OCI-LY3 (cell line): ENCODE measurements around the gene LHX1.

Experiments
- H2AFZ ChIP-seq: fragments of 200-600, 300-600 bp; shearing (Covaris generic); 2 replicates; pipeline ENCODE4 v1.6.0; 2014; ENCODE audit warnings: antibody characterized with exemption, low read depth, low read length
- H3K27ac ChIP-seq: fragments of 200-600, 300-600 bp; sonication (generic); 2 replicates; pipeline ENCODE4 v1.5.1; 2014; ENCODE audit warnings: mild to moderate bottlenecking, low read length, moderate library complexity, mixed read lengths
- H3K27me3 ChIP-seq: fragments of 200-600, 300-600 bp; sonication (generic); 2 replicates; pipeline ENCODE4 v1.6.1; 2014; ENCODE audit warnings: low read depth, low read length, mixed read lengths
- H3K36me3 ChIP-seq: fragments of 200-600, 300-600 bp; sonication (generic); replicated peaks from 2 replicates; pipeline ENCODE3; 2014; ENCODE audit warnings: low read depth, low read length, mixed read lengths
- H3K4me1 ChIP-seq: fragments of 300-600, 200-600 bp; sonication (generic); 2 replicates; pipeline ENCODE4 v1.6.1; 2014; ENCODE audit warnings: low read length, mixed read lengths
- H3K4me2 ChIP-seq: fragments of 200-600, 300-600 bp; sonication (generic); 2 replicates; pipeline ENCODE4 v1.6.1; 2014; ENCODE audit warnings: low read length, mixed read lengths
- H3K4me3 ChIP-seq: fragments of 300-600, 200-600 bp; sonication (generic); 2 replicates; pipeline ENCODE4 v1.5.1; 2014; ENCODE audit warnings: antibody characterized with exemption, mild to moderate bottlenecking, low read length, moderate library complexity
- H3K79me2 ChIP-seq: fragments of 300-600, 200-600 bp; shearing (Covaris generic); 2 replicates; pipeline ENCODE4 v1.6.1; 2014; ENCODE audit warnings: mild to moderate bottlenecking, low read length, mixed read lengths
- H3K9ac ChIP-seq: fragments of 300-600, 200-600 bp; shearing (Covaris generic); 2 replicates; pipeline ENCODE4 v1.6.0; 2014; ENCODE audit warnings: mild to moderate bottlenecking, low read length, moderate library complexity
- H3K9me3 ChIP-seq: fragments of 200-600, 300-600 bp; shearing (Covaris generic); 2 replicates; pipeline ENCODE4 v1.6.1; 2014; ENCODE audit warnings: low read length, mixed read lengths; ENCODE audit not compliant: insufficient read depth
- H4K20me1 ChIP-seq: fragments of 200-600, 300-600 bp; sonication (generic); 2 replicates; pipeline ENCODE4 v1.6.1; 2016; ENCODE audit warnings: low read length, mixed read lengths; ENCODE audit not compliant: insufficient read depth
- EZH2phosphoT487 ChIP-seq: fragments of 200-600 bp; shearing (Covaris generic); IDR thresholded peaks from 2 replicates; pipeline ENCODE4 v1.6.1; 2018; ENCODE audit warnings: antibody characterized with exemption, mixed run types, low read depth
- TF ChIP-seq, protein P1 (sequence below): fragments of 200-600, 300-600 bp; sonication (generic); IDR thresholded peaks from 2 replicates; pipeline ENCODE4 v1.5.1; 2014; ENCODE audit warnings: antibody characterized with exemption, low read length, low read depth

The LHX1 gene

DNA sequence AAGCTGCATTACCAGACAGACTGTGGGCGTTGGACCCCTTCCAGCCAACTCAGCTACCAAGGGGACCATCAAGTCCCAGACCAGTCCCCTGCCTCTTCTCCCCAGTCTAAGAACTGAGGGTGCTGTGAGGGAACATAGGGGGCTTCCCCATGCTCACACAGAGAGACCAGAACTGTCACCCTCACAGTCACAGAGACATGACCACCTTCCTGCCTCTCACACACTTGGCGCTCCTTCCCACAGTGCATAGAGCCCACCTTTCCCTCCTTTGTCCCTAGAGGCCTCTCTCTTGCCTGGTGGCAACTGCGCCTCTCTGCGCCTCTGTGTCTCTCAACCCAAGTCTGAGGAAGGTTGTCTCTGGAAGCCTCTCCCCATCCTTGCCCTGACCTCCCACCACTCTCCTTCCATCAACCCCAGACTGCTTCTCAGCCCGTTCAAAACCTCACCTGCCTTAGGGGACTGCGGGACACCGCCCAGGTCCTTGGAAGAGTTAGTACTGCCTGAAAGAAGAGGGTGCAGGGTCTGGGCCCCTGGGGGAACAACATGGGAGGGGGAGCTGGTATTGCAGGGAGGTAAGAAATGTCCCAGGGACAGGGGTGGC is 6.1 kb upstream of the LHX1 start:
- Histone ChIP-seq H3K4me3 (no peak overlapping the region), H3K4me2 (no peak overlapping the region)

DNA sequence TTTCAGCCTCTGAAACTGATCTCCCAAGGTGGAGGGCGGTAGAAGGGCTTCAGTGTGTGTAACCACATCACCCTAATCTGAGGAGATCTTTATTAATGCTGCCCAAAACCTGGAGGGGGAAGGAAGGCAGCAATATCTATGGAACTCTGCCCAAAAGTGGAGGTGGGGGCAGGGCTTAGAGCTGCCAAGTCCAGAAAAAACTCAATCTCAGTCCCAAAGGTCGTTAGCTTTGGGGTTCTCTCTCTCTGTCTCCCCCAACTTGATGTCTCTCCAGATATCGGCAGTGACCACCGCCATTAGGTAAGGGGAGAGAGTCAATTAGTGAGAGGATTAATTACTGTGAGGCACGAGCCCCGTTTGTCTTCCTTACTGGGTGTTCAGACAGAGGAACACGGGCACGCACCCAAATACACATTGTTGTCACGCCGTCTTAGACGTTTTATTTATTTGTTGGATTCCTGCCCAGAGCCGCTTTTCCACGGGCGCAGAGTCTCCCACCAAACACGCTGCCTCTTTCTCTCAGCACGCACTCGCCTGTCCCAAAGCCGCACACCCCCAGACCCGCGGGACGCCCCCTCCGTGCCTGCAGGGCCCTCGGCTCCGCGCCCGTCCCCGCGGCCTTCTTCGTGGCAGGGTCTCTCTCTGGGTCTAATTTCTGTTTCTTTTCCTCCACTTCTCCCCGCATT is 5.4 kb upstream of the LHX1 start:
- H4K20me1 ChIP-seq = no peaks in the 10 kb centered on the region
- H3K4me2 ChIP-seq = no peak overlapping the region
- no peaks in the 10 kb centered on the region for H3K9me3 ChIP-seq
- no peak overlapping the region for H3K9ac ChIP-seq
- H3K4me1 ChIP-seq = peaks cover 27% of the 10 kb centered on the region
- H3K27me3 ChIP-seq = no peaks in the 10 kb centered on the region
- TF ChIP-seq, protein P1, sequence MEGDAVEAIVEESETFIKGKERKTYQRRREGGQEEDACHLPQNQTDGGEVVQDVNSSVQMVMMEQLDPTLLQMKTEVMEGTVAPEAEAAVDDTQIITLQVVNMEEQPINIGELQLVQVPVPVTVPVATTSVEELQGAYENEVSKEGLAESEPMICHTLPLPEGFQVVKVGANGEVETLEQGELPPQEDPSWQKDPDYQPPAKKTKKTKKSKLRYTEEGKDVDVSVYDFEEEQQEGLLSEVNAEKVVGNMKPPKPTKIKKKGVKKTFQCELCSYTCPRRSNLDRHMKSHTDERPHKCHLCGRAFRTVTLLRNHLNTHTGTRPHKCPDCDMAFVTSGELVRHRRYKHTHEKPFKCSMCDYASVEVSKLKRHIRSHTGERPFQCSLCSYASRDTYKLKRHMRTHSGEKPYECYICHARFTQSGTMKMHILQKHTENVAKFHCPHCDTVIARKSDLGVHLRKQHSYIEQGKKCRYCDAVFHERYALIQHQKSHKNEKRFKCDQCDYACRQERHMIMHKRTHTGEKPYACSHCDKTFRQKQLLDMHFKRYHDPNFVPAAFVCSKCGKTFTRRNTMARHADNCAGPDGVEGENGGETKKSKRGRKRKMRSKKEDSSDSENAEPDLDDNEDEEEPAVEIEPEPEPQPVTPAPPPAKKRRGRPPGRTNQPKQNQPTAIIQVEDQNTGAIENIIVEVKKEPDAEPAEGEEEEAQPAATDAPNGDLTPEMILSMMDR = no peak
- TF ChIP-seq EZH2phosphoT487 = no peak
- no peak overlapping the region for H3K27ac ChIP-seq
- no peak overlapping the region for H2AFZ ChIP-seq
- H3K4me3 ChIP-seq = no peak overlapping the region
- H3K79me2 ChIP-seq = no peaks in the 10 kb centered on the region
- no peaks in the 10 kb centered on the region for H3K36me3 ChIP-seq

More for the DNA sequence above, 6.1 kb upstream of the LHX1 start:
- H3K27me3 ChIP-seq = no peaks in the 10 kb centered on the region
- H3K4me1 ChIP-seq = peaks cover 27% of the 10 kb centered on the region
- no peak overlapping the region for H2AFZ ChIP-seq
- no peaks in the 10 kb centered on the region for H3K9me3 ChIP-seq
- no peak overlapping the region for H3K27ac ChIP-seq
- TF ChIP-seq, protein P1 = no peak
- no peaks in the 10 kb centered on the region for H3K36me3 ChIP-seq
- H3K9ac ChIP-seq = no peak overlapping the region
- H4K20me1 ChIP-seq = no peaks in the 10 kb centered on the region
- no peaks in the 10 kb centered on the region for H3K79me2 ChIP-seq

DNA sequence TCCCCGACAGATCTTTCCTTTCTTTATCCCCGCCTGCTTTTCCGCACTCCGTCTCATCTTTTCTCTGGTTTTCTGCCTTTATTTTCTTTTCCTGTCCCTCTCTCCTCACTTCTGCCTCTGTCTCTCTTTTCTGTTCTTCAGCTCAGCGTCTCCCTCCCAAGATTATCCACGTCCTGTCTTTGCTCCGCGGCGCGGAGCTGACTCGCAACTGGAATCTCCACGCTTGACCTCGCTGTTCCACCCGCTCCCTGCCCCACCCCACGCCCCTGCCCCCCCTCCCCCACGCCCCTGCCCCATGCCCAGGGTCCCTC is 4.9 kb upstream of the LHX1 start:
- H4K20me1 ChIP-seq = no peaks in the 10 kb centered on the region
- no peak overlapping the region for H3K4me2 ChIP-seq
- H3K79me2 ChIP-seq = no peaks in the 10 kb centered on the region
- TF ChIP-seq EZH2phosphoT487 = no peak
- TF ChIP-seq, protein P1 = no peak
- H3K36me3 ChIP-seq = no peaks in the 10 kb centered on the region
- peaks cover 27% of the 10 kb centered on the region for H3K4me1 ChIP-seq
- H3K27ac ChIP-seq = no peak overlapping the region
- no peak overlapping the region for H3K4me3 ChIP-seq
- peaks cover 1% of the 10 kb centered on the region; the same call in 1 of the 2 replicates for H3K27me3 ChIP-seq
- H3K9ac ChIP-seq = no peak overlapping the region
- no peaks in the 10 kb centered on the region for H3K9me3 ChIP-seq
- no peak overlapping the region for H2AFZ ChIP-seq

DNA sequence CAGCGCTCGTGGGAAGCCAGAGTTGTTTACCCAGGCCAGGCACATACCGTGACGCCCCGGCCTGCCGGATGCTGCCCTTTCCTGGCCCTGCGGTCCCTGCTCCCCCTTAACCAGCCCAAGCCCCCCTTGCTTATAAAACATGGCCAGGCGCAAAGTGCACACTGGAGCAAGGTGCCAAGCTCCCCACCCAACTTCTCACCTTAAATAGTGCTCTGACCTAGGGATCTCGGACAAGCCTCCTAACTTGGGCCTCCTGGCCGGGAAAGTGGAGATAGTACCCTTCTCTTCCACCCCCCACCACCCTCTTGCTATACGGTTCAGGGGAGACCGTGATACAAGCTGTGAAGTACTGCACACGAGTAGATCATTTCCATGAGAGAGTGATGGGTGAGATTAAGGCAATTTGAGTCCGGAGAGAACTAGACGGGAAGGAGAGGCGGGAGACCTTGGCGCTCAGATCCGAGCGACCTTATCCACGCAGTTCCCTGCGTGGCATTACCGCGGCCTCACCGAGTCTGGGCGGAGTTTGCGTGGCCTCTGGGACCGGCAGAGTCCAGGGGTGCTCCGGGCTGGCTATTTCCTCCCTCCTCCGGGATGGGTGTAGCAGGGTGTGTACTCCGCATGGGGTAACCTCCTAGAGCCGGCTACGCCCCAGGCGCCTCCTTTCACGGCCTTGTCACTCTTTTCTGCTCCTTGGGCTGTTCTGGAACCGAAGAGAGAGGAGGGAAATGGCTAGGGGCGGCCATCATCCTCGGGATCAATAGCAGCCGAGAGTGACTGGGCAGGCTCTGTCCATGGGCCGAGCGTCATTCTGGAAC is 4.4 kb upstream of the LHX1 start:
- no peaks in the 10 kb centered on the region for H4K20me1 ChIP-seq
- H2AFZ ChIP-seq = no peak overlapping the region
- no peaks in the 10 kb centered on the region for H3K36me3 ChIP-seq
- no peaks in the 10 kb centered on the region for H3K79me2 ChIP-seq
- peaks cover 6% of the 10 kb centered on the region for H3K27me3 ChIP-seq
- H3K4me2 ChIP-seq = no peak overlapping the region
- no peak overlapping the region for H3K4me3 ChIP-seq
- TF ChIP-seq, protein P1 = no peak
- no peak for TF ChIP-seq EZH2phosphoT487
- H3K9me3 ChIP-seq = no peaks in the 10 kb centered on the region
- peaks cover 22% of the 10 kb centered on the region for H3K4me1 ChIP-seq
- H3K9ac ChIP-seq = no peak overlapping the region
- no peak overlapping the region for H3K27ac ChIP-seq
